Loucy (cell line): Measurements from ENCODE around the gene ZNF382.

ENCODE experiments used
- CTCF ChIP-seq: fragments of 200-600 bp; sonication (generic); conservative IDR thresholded peaks from 2 replicates; pipeline ENCODE4 v1.5.1; 2014; ENCODE audit warnings: mild to moderate bottlenecking, antibody characterized with exemption, low read length
- EZH2phosphoT487 ChIP-seq: fragments of 200-600 bp; IDR thresholded peaks from 2 replicates; pipeline ENCODE4 v1.6.1; 2018; ENCODE audit warnings: antibody characterized with exemption, mild to moderate bottlenecking, moderate library complexity, borderline replicate concordance

- TF ChIP-seq EZH2phosphoT487 (no peak), CTCF (no peak)
Observed at GRCh38 chr19:36604656-36605100, 435 bp upstream of the ZNF382 start.
